ENCODE measurements around the gene RWDD1.

GRCh38 chr6:116586276-116586675 is 15.0 kb downstream of the RWDD1 start:
- TF ChIP-seq CTCF (IDR thresholded peaks at IDR 0.05): no peak
- no peak for TF ChIP-seq EP300 (IDR thresholded peaks at IDR 0.05)

Measured in stomach (tissue), 4 donors.